GM12878 (cell line): ENCODE data around the gene CKAP5. TPM values are rescaled to one million over a fixed set of nuclear protein-coding genes. Genes with fewer than 3 reads are reported as not detected.

ENCODE experiments used
- ATAC-seq: fragments of 200-7000 bp; cut with Tn5 transposase; 3 replicates; pipeline ENCODE4 v1.9.1; 2020; ENCODE audit warnings: mild to moderate bottlenecking, moderate library complexity
- BruUV-seq: library from RNA; stranded (reverse); fragments of 400-500 nt; replicated peaks from 2 replicates; lab custom pipeline; 2021; lab: Mats Ljungman, UMichigan
- CTCF ChIA-PET: fragments of 300-600 bp; sonication (Branson Sonifier 250); formaldehyde crosslinking; extraction: SDS; loops from one replicate; lab custom pipeline; 2021; ENCODE audit warnings: inconsistent platforms; lab: Yijun Ruan, JAX
- POLR2A ChIA-PET: fragments of 350-600 bp; formaldehyde crosslinking; extraction: SDS; loops from one replicate; lab custom pipeline; 2021; ENCODE audit warnings: inconsistent platforms; lab: Charles Lee
- RAD21 ChIA-PET: fragments of 300-600 bp; sonication (Branson Sonifier 250); formaldehyde crosslinking; loops from one replicate; lab custom pipeline; 2023; ENCODE audit warnings: antibody characterized with exemption; ENCODE audit not compliant: unreplicated experiment; lab: Charles Lee
- SMC1A ChIA-PET: fragments of 300-600 bp; sonication (Branson Sonifier 250); formaldehyde crosslinking; loops from one replicate; lab custom pipeline; 2023; ENCODE audit not compliant: unreplicated experiment, uncharacterized antibody; lab: Charles Lee
- DNase-seq: peaks from one replicate; pipeline ENCODE4 v3.0.0-alpha.2; 2011; ENCODE audit warnings: low read depth, low spot score
- FAIRE-seq: peaks from 3 replicates; lab custom pipeline; 2011; peaks lifted over from hg19 to GRCh38; lab: Jason Lieb, UNC
- H2AFZ ChIP-seq: 2 replicates; pipeline ENCODE4 v1.6.0; 2011; ENCODE audit warnings: low read depth, low read length, control low read depth; ENCODE audit not compliant: control insufficient read depth
- H3K27ac ChIP-seq: 2 replicates; pipeline ENCODE4 v1.5.1; 2011; ENCODE audit warnings: control low read depth; ENCODE audit not compliant: control insufficient read depth, insufficient read depth
- H3K27me3 ChIP-seq, 2 experiments: replicated peaks in 1 of 2; 2 replicates each; pipeline versions ENCODE4 v1.6.0 to v1.6.1; 2011; ENCODE audit warnings: low read length in 1 of 2; ENCODE audit not compliant: control insufficient read depth in 2 of 2, insufficient read depth in 2 of 2
- H3K36me3 ChIP-seq, 2 experiments: 2 replicates each; pipeline ENCODE4 v1.5.1; 2011; ENCODE audit warnings: low read length in 1 of 2; ENCODE audit not compliant: control insufficient read depth in 2 of 2, insufficient read depth in 2 of 2
- H3K4me1 ChIP-seq: 2 replicates; pipeline ENCODE4 v1.6.1; 2011; ENCODE audit warnings: mild to moderate bottlenecking, low read length, moderate library complexity, mixed read lengths; ENCODE audit not compliant: control insufficient read depth, insufficient read depth
- H3K4me2 ChIP-seq: 2 replicates; pipeline ENCODE4 v1.6.0; 2011; ENCODE audit warnings: control low read depth; ENCODE audit not compliant: control insufficient read depth, insufficient read depth
- H3K4me3 ChIP-seq: fragments of 200-600 bp; sonication (generic); 2 replicates; pipeline ENCODE4 v1.5.1; 2016
- H3K79me2 ChIP-seq: 2 replicates; pipeline ENCODE4 v1.6.0; 2011; ENCODE audit warnings: low read length; ENCODE audit not compliant: control insufficient read depth, insufficient read depth
- H3K9ac ChIP-seq: 2 replicates; pipeline ENCODE4 v1.8.0; 2011; ENCODE audit warnings: low read length, control low read depth, mixed read lengths; ENCODE audit not compliant: control insufficient read depth, insufficient read depth
- H3K9me3 ChIP-seq: replicated peaks from 3 replicates; pipeline ENCODE4 v1.5.1; 2011; ENCODE audit warnings: mild to moderate bottlenecking, low read length; ENCODE audit not compliant: control insufficient read depth, insufficient read depth
- H4K20me1 ChIP-seq: 2 replicates; pipeline ENCODE4 v1.6.0; 2011; ENCODE audit not compliant: control insufficient read depth, insufficient read depth
- CHD2 ChIP-seq: IDR thresholded peaks from 2 replicates; pipeline ENCODE4 v1.6.1; 2011; ENCODE audit warnings: low read depth, low read length, improper control_type of control experiment, borderline replicate concordance
- EED ChIP-seq: sonication (generic); IDR thresholded peaks from 2 replicates; pipeline ENCODE4 v1.6.1; 2016; ENCODE audit warnings: antibody characterized with exemption, low read depth
- POLR2AphosphoS5 ChIP-seq: IDR thresholded peaks from 2 replicates; pipeline ENCODE4 v1.6.1; 2011; ENCODE audit warnings: mild to moderate bottlenecking, low read length, inconsistent platforms
- TARDBP ChIP-seq: IDR thresholded peaks from 2 replicates; pipeline ENCODE4 v1.6.1; 2016; ENCODE audit warnings: borderline replicate concordance
- ZNF24 ChIP-seq: fragments of 450-650 bp; IDR thresholded peaks from 2 replicates; pipeline ENCODE4 v1.6.1; 2017; ENCODE audit warnings: antibody characterized with exemption, mild to moderate bottlenecking
- WGBS: methylation state at CpG from one replicate; pipeline ENCODE4 v1.1.6; 2016; ENCODE audit warnings: low lambda C conversion rate; ENCODE audit not compliant: insufficient replicate concordance, insufficient coverage; ENCODE audit errors: missing lambda C conversion rate; 5-methylcytosine and 5-hydroxymethylcytosine counted together
- in situ Hi-C: fragments of 300-500 bp; cut with MboI; formaldehyde crosslinking; loops from 9 replicates; pipeline ENCODE4 v1.14.3; 2018; ENCODE audit warnings: mixed read lengths
- intact Hi-C: fragments of 100-400 bp; cut with micrococcal nuclease; formaldehyde crosslinking; loops from one replicate; pipeline ENCODE4 v1.14.2; 2022; ENCODE audit not compliant: unreplicated experiment
- polyA plus RNA-seq, 11 experiments: library from polyadenylated mRNA; depleted of rRNA in 4 of 11; unstranded in 6 of 11; stranded (reverse) in 5 of 11; fragments of >200 nt; fragmentation: Nextera tagmentation in 4 of 11; fragmentation: Illumina TruSeq in 1 of 11; extraction: Ambion mirVana in 4 of 11; extraction: Trizol in 1 of 11; gene quantifications; 1 replicate in 1 of 11; 2 replicates in 10 of 11; pipeline versions ENCODE4 v1.2.1 to v1.2.3, GENCODE V29; 2011 to 2016; ENCODE audit warnings: inconsistent platforms in 2 of 11, missing spikeins in 2 of 11, low read depth in 1 of 11
- total RNA-seq, 4 experiments: library from RNA; depleted of rRNA in 3 of 4; stranded (reverse); fragments of >200 nt in 3 of 4; fragmentation: Illumina TruSeq in 1 of 4; extraction: Trizol in 1 of 4; gene quantifications; 2 replicates each; pipeline versions ENCODE4 v1.2.1 to v1.2.3, GENCODE V29; 2013 to 2021
- TF ChIP-seq, protein P1 (sequence below): IDR thresholded peaks from 2 replicates; pipeline ENCODE4 v1.6.1; 2012; ENCODE audit warnings: improper control_type of control experiment, low read depth, low read length; ENCODE audit not compliant: insufficient replicate concordance
- TF ChIP-seq, protein P2 (sequence below), 3 experiments: IDR thresholded peaks in 2 of 3; conservative IDR thresholded peaks in 1 of 3; 2 replicates each; pipeline ENCODE4 v1.5.1; 2011; ENCODE audit warnings: low read depth in 3 of 3, low read length in 3 of 3, mild to moderate bottlenecking in 3 of 3, control low read depth in 2 of 3, moderate library complexity in 2 of 3, inconsistent platforms in 1 of 3, mixed read lengths in 1 of 3; ENCODE audit not compliant: control insufficient read depth in 2 of 3, insufficient read depth in 1 of 3; ENCODE audit errors: extremely low read depth in 1 of 3
- TF ChIP-seq, protein P3 (sequence below): fragments of 450-650 bp; formaldehyde crosslinking; IDR thresholded peaks from 2 replicates; pipeline ENCODE4 v1.4.0; 2022; ENCODE audit warnings: mild to moderate bottlenecking, moderate library complexity

Gene CKAP5
- total and polyA plus RNA-seq, 10 of the 15 experiments (the other 5 are each of a cell fraction or from before 2014, with no cell fraction given): 20.1 to 161 (median 79.8) TPM

DNA sequence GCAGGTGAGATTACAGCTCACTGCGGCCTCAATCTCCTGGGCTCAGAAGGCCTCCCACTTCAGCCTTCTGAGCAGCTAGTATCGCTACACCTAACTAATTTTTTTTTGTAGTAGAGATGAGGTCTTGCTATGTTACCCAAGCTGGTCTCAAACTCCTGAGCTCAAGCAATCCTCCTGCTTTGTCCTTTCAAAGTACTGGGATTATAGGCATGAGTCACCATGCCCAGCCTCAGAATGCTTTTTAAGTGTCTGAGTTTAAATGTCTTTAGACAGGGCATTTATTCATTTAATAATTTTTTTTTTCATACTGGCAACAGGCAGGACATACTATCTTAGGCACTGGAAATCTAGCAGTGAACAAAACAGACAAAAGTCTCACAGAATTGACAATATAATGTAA, 44.6 kb upstream of the CKAP5 start:
- BruUV-seq: no TSS peak

More for the DNA sequence above, 44.6 kb upstream of the CKAP5 start:
- H3K79me2 ChIP-seq: no peaks in the 10 kb centered on the region
- ChIA-PET CTCF (interaction anchor here (0.8 to 4.9 kb wide), 5 partner anchors 11 to 272 kb away, joined by 3 to 63 read pairs (median 3); no protein-coding TSS in a partner anchor), SMC1A (interaction anchor here (5.8 kb wide), 1 partner anchor 263 kb away, joined by 44 read pairs; no protein-coding TSS in a partner anchor), POLR2A (interaction anchor here (0.6 kb wide), 1 partner anchor 23 kb away, joined by 3 read pairs; no protein-coding TSS in a partner anchor), RAD21 (interaction anchor here (0.7 to 4.3 kb wide), 4 partner anchors 17 to 266 kb away, joined by 3 to 29 read pairs (median 4); no protein-coding TSS in a partner anchor)
- ATAC-seq: no peak
- no peaks in the 10 kb centered on the region for H3K4me1 ChIP-seq
- in situ Hi-C loops: no loop called here
- H3K27ac ChIP-seq: no peak overlapping the region
- no peaks in the 10 kb centered on the region for H4K20me1 ChIP-seq
- no peaks in the 10 kb centered on the region for H3K9me3 ChIP-seq
- no peak for DNase-seq
- no peaks in the 10 kb centered on the region for H3K36me3 ChIP-seq
- no peak for FAIRE-seq
- intact Hi-C loops: no loop called here
- H3K4me2 ChIP-seq: no peak overlapping the region
- no peaks in the 10 kb centered on the region; a peak in 1 of 4 replicates for H3K27me3 ChIP-seq
- TF ChIP-seq, protein P1, sequence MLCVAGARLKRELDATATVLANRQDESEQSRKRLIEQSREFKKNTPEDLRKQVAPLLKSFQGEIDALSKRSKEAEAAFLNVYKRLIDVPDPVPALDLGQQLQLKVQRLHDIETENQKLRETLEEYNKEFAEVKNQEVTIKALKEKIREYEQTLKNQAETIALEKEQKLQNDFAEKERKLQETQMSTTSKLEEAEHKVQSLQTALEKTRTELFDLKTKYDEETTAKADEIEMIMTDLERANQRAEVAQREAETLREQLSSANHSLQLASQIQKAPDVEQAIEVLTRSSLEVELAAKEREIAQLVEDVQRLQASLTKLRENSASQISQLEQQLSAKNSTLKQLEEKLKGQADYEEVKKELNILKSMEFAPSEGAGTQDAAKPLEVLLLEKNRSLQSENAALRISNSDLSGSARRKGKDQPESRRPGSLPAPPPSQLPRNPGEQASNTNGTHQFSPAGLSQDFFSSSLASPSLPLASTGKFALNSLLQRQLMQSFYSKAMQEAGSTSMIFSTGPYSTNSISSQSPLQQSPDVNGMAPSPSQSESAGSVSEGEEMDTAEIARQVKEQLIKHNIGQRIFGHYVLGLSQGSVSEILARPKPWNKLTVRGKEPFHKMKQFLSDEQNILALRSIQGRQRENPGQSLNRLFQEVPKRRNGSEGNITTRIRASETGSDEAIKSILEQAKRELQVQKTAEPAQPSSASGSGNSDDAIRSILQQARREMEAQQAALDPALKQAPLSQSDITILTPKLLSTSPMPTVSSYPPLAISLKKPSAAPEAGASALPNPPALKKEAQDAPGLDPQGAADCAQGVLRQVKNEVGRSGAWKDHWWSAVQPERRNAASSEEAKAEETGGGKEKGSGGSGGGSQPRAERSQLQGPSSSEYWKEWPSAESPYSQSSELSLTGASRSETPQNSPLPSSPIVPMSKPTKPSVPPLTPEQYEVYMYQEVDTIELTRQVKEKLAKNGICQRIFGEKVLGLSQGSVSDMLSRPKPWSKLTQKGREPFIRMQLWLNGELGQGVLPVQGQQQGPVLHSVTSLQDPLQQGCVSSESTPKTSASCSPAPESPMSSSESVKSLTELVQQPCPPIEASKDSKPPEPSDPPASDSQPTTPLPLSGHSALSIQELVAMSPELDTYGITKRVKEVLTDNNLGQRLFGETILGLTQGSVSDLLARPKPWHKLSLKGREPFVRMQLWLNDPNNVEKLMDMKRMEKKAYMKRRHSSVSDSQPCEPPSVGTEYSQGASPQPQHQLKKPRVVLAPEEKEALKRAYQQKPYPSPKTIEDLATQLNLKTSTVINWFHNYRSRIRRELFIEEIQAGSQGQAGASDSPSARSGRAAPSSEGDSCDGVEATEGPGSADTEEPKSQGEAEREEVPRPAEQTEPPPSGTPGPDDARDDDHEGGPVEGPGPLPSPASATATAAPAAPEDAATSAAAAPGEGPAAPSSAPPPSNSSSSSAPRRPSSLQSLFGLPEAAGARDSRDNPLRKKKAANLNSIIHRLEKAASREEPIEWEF: no peak
- TF ChIP-seq, protein P2, sequence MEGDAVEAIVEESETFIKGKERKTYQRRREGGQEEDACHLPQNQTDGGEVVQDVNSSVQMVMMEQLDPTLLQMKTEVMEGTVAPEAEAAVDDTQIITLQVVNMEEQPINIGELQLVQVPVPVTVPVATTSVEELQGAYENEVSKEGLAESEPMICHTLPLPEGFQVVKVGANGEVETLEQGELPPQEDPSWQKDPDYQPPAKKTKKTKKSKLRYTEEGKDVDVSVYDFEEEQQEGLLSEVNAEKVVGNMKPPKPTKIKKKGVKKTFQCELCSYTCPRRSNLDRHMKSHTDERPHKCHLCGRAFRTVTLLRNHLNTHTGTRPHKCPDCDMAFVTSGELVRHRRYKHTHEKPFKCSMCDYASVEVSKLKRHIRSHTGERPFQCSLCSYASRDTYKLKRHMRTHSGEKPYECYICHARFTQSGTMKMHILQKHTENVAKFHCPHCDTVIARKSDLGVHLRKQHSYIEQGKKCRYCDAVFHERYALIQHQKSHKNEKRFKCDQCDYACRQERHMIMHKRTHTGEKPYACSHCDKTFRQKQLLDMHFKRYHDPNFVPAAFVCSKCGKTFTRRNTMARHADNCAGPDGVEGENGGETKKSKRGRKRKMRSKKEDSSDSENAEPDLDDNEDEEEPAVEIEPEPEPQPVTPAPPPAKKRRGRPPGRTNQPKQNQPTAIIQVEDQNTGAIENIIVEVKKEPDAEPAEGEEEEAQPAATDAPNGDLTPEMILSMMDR (IDR thresholded peaks at IDR 0.05 in 2 of 3, conservative IDR thresholded peaks at IDR 0.05 in 1 of 3; ENCODE audit: control insufficient read depth in 2 of 3, extremely low read depth in 1 of 3, insufficient read depth in 1 of 3, low read depth in 3 of 3, low read length in 3 of 3): no peak
- TF ChIP-seq, protein P3, sequence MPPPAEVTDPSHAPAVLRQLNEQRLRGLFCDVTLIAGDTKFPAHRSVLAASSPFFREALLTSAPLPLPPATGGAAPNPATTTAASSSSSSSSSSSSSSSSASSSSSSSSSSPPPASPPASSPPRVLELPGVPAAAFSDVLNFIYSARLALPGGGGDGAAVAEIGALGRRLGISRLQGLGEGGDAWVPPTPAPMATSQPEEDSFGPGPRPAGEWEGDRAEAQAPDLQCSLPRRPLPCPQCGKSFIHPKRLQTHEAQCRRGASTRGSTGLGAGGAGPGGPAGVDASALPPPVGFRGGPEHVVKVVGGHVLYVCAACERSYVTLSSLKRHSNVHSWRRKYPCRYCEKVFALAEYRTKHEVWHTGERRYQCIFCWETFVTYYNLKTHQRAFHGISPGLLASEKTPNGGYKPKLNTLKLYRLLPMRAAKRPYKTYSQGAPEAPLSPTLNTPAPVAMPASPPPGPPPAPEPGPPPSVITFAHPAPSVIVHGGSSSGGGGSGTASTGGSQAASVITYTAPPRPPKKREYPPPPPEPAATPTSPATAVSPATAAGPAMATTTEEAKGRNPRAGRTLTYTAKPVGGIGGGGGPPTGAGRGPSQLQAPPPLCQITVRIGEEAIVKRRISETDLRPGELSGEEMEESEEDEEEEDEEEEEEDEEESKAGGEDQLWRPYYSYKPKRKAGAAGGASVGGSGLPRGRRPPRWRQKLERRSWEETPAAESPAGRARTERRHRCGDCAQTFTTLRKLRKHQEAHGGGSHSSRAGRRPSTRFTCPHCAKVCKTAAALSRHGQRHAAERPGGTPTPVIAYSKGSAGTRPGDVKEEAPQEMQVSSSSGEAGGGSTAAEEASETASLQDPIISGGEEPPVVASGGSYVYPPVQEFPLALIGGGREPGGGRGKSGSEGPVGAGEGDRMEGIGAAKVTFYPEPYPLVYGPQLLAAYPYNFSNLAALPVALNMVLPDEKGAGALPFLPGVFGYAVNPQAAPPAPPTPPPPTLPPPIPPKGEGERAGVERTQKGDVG (CRISPR knock-in tag): no peak
- TF ChIP-seq EED (no peak), CHD2 (no peak), TARDBP (no peak), POLR2AphosphoS5 (no peak), ZNF24 (no peak)
- no peak overlapping the region for H2AFZ ChIP-seq
- H3K9ac ChIP-seq: no peak overlapping the region
- H3K4me3 ChIP-seq: no peak overlapping the region
- 63% methylated on average over 2 of the region's 2 CpGs for WGBS
